PFSK-1 (cell line): Measurements from ENCODE around the gene CYP26B1.

ENCODE experiments used
- FOXP2 ChIP-seq: optimal IDR thresholded peaks from 2 replicates; pipeline ENCODE3; 2011; ENCODE audit warnings: borderline replicate concordance, control low read depth, inconsistent platforms; ENCODE audit not compliant: insufficient read depth; ENCODE audit errors: extremely low read length, extremely low read depth
- TAF1 ChIP-seq: IDR thresholded peaks from 2 replicates; pipeline ENCODE4 v1.6.1; 2012; ENCODE audit warnings: low read length, control low read depth, borderline replicate concordance; ENCODE audit not compliant: insufficient read depth

GRCh38 chr2:72124376-72124775 is 23.3 kb downstream of the CYP26B1 start:
- TF ChIP-seq TAF1, result no peak
- TF ChIP-seq FOXP2, result no peak
